ENCODE data around the gene TRIM75.
"Not testable (repeated sequence)": the region's sequence is repeated elsewhere in the genome, so short reads cannot be mapped to it uniquely, and the experiment has no call there.

Gene TRIM75

DNA sequence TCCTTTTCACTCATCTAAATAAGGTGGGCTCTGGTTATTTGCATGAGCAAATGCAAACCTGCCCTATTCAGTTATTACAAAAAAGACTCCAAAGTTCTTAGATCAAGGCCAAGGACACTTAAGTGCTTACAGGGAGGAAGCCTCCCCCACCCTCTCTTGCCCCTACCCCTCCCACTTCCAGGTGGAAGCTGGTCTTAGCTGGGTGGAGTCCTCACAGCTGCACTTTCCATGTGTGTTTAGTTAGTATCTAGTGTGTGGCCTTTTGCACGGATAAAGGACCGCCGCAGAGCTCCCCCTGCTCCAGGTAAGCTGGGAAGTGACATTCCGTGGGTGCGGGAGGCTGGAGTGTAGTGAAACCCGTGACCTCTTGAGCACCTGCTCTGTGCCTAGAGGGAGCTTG, at the start of gene TRIM75:
TSS of gene TRIM75 (plus strand) at position 222 of the 400 bp plus-strand sequence. CDS start 5,282 bp downstream, outside the sequence.
- Histone ChIP-seq H3K4me1 (ENCODE audit: control insufficient read depth, low read depth, low read length) (no peaks in the 10 kb centered on the region), H3K9ac (ENCODE audit: low read length) (no peak within 1 kb of the TSS), H3K9me3 (ENCODE audit: control insufficient read depth, low read depth, low read length) (no peaks in the 10 kb centered on the region), H3K4me3 (ENCODE audit: low read length) (no peak within 1 kb of the TSS), H3K36me3 (ENCODE audit: control insufficient read depth, low read depth, low read length) (no peaks in the 10 kb centered on the region), H3K27me3 (ENCODE audit: control insufficient read depth, insufficient read depth, low read length) (no peaks in the 10 kb centered on the region), H3K27ac (ENCODE audit: low read length) (no peak within 1 kb of the TSS)

DNA sequence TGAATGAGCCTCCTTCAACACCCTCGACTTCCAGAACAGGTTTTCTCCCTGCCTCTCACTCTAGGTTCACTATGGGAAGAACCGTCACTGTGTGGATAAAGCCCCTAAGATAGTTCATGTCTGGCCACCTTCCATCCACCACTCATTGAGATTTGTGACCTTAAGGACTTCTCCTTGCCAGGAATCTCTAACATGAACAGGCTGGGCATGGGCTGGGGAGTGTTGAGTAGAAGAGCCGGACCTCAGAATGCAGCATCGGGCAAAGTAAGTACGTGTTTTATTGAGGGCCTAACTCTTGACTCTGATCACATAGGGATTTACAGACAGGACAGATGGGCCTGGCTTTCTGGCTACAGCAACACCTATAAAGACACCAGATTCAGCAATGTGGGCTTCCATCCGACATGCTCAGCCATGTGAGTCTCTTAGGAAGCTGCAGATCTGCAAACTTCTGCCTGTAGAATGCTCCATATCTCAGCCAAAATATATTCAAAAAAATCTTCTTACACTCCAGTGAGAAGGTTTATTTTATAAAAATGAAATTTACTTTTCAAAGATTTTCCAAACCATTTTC, 48.2 kb upstream of the TRIM75 start:
- no peaks in the 10 kb centered on the region for H3K27me3 ChIP-seq (ENCODE audit: control insufficient read depth, insufficient read depth, low read length)
- H3K36me3 ChIP-seq (ENCODE audit: control insufficient read depth, low read depth, low read length), result no peaks in the 10 kb centered on the region
- no peak overlapping the region for H3K27ac ChIP-seq (ENCODE audit: low read length)
- no peak overlapping the region for H3K9ac ChIP-seq (ENCODE audit: low read length)
- H3K4me3 ChIP-seq (ENCODE audit: low read length), result no peak overlapping the region
- H3K9me3 ChIP-seq (ENCODE audit: control insufficient read depth, low read depth, low read length), result no peaks in the 10 kb centered on the region
- H3K4me1 ChIP-seq (ENCODE audit: control insufficient read depth, low read depth, low read length), result no peaks in the 10 kb centered on the region

DNA sequence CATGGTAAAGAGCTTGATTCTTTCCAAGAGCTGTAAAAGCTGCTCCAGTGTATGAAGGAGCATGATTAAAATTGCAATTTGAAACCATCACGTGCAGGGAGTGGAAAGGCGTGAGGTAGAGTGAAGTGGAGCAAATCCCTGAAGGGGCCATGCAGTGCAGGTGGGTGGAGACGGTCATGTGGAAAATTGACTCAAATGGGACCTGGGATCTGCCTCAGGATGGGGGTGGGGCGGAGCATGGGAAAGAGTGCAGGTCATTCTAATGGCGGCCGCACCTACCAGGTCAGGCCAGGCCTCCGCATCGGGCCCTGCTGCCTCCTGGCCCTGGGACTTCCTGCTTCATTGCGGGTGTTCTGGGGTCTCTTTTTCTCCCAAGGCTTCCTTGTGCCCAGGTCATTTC, 47.2 kb upstream of the TRIM75 start:
- H3K4me1 ChIP-seq (ENCODE audit: control insufficient read depth, low read depth, low read length), result no peaks in the 10 kb centered on the region
- no peak overlapping the region for H3K27ac ChIP-seq (ENCODE audit: low read length)
- no peak overlapping the region for H3K4me3 ChIP-seq (ENCODE audit: low read length)
- no peaks in the 10 kb centered on the region for H3K9me3 ChIP-seq (ENCODE audit: control insufficient read depth, low read depth, low read length)
- no peak overlapping the region for H3K9ac ChIP-seq (ENCODE audit: low read length)
- H3K36me3 ChIP-seq (ENCODE audit: control insufficient read depth, low read depth, low read length), result no peaks in the 10 kb centered on the region
- H3K27me3 ChIP-seq (ENCODE audit: control insufficient read depth, insufficient read depth, low read length), result no peaks in the 10 kb centered on the region

DNA sequence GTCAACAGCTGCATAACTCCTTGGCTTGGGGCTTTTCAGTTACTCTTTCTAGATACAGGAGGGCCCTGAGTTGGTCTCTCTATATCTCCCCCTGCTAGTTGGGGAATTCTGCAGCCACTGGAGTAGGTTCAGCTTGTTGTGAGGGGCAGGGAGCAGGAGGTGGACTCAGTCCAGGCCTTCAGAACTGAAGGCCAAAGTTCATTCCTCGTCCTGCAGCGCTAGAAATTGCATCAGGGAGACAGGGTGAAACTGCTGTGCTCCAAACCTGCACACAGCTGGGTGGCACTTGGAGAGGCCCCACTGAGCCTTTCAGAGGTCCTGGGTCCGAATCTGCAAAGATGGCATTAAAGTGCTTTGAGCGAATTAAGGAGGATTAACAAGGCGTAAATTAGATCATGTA, 46.8 kb upstream of the TRIM75 start:
- Histone ChIP-seq H3K9me3 (ENCODE audit: control insufficient read depth, low read depth, low read length) (no peaks in the 10 kb centered on the region), H3K4me1 (ENCODE audit: control insufficient read depth, low read depth, low read length) (no peaks in the 10 kb centered on the region), H3K9ac (ENCODE audit: low read length) (no peak overlapping the region), H3K36me3 (ENCODE audit: control insufficient read depth, low read depth, low read length) (no peaks in the 10 kb centered on the region), H3K4me3 (ENCODE audit: low read length) (no peak overlapping the region), H3K27ac (ENCODE audit: low read length) (no peak overlapping the region), H3K27me3 (ENCODE audit: control insufficient read depth, insufficient read depth, low read length) (no peaks in the 10 kb centered on the region)

DNA sequence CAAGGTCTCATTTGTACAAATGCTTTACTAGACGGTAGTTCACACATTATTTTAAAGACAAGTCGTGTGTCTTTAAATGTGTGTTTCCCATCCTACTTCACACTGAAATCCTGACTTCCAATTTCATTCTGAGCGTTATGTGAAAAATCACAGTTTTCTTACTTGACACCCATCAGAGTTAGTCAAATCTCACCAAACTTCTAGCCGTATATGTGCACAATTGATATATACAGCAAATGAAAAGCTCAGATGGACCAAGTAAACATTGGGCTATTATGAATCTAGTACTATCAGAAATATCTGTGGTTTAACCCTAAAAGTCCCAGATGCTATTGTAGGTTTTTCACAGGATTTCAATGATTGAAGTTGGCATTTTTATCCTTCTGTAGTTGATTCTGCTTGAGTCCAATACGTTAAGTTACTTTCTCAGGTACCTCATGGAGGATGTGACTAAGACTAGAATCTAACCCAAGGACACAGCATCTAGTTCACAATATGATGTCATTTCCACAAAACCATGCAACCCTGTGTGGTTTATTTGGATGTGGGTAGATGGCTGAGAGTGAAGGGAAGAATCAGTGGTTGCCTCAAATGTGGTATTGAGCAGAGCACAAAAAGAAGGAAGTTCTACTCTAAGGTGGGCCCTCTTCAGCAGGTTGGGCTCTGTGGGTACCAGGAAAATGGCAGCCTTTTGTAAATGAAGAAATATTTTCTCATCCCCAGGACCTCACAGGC, 44.0 kb upstream of the TRIM75 start:
- no peak overlapping the region for H3K27ac ChIP-seq (ENCODE audit: low read length)
- no peak overlapping the region for H3K4me3 ChIP-seq (ENCODE audit: low read length)
- no peaks in the 10 kb centered on the region for H3K36me3 ChIP-seq (ENCODE audit: control insufficient read depth, low read depth, low read length)

DNA sequence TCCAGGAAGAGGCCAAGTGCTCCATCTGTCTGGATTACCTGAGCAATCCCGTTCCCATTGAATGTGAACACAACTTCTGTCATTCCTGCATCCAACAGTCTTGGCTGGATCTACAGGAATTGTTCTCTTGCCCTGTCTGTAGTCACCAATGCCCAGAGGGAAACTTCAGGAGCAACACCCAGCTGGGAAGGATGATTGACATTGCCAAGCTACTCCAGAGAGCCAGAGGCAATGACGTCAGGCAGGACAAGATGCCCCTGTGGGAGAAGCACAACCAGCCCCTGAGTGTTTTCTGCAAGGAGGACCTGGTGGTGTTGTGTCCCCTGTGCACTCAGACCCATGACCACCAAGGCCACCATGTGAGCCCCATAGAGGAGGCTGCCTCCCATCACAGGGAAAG, 43.2 kb upstream of the TRIM75 start:
- H3K9me3 ChIP-seq (ENCODE audit: control insufficient read depth, low read depth, low read length), result no peaks in the 10 kb centered on the region
- no peaks in the 10 kb centered on the region for H3K27me3 ChIP-seq (ENCODE audit: control insufficient read depth, insufficient read depth, low read length)
- H3K9ac ChIP-seq (ENCODE audit: low read length), result no peak overlapping the region
- H3K27ac ChIP-seq (ENCODE audit: low read length), result no peak overlapping the region
- H3K36me3 ChIP-seq (ENCODE audit: control insufficient read depth, low read depth, low read length), result no peaks in the 10 kb centered on the region
- H3K4me1 ChIP-seq (ENCODE audit: control insufficient read depth, low read depth, low read length), result no peaks in the 10 kb centered on the region
- no peak overlapping the region for H3K4me3 ChIP-seq (ENCODE audit: low read length)

More for the DNA sequence above, 44.0 kb upstream of the TRIM75 start:
- Histone ChIP-seq H3K9me3 (ENCODE audit: control insufficient read depth, low read depth, low read length) (no peaks in the 10 kb centered on the region), H3K9ac (ENCODE audit: low read length) (no peak overlapping the region), H3K27me3 (ENCODE audit: control insufficient read depth, insufficient read depth, low read length) (no peaks in the 10 kb centered on the region), H3K4me1 (ENCODE audit: control insufficient read depth, low read depth, low read length) (no peaks in the 10 kb centered on the region)

DNA sequence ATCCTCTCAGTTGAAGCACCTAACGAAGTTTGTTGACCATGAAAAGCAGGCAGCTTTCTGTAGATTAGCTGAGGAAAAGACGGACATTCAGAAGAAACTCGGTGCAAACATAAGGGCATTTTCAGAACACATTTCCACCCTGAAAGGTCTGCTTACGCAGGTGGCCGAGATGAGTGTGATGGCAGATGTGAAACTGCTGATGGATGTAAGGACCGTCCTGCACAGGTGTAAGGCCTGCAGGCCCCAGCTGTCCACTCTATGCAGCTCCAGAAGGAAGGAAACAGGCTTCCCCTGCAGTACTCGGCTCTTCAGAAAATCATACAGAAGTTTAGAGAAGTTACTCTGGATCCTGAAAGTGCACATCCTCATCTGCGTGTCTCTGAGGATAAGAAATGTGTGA, 42.7 kb upstream of the TRIM75 start:
- Histone ChIP-seq H3K4me3 (ENCODE audit: low read length) (no peak overlapping the region), H3K9me3 (ENCODE audit: control insufficient read depth, low read depth, low read length) (no peaks in the 10 kb centered on the region), H3K4me1 (ENCODE audit: control insufficient read depth, low read depth, low read length) (no peaks in the 10 kb centered on the region), H3K36me3 (ENCODE audit: control insufficient read depth, low read depth, low read length) (no peaks in the 10 kb centered on the region), H3K9ac (ENCODE audit: low read length) (no peak overlapping the region), H3K27ac (ENCODE audit: low read length) (no peak overlapping the region), H3K27me3 (ENCODE audit: control insufficient read depth, insufficient read depth, low read length) (no peaks in the 10 kb centered on the region)

DNA sequence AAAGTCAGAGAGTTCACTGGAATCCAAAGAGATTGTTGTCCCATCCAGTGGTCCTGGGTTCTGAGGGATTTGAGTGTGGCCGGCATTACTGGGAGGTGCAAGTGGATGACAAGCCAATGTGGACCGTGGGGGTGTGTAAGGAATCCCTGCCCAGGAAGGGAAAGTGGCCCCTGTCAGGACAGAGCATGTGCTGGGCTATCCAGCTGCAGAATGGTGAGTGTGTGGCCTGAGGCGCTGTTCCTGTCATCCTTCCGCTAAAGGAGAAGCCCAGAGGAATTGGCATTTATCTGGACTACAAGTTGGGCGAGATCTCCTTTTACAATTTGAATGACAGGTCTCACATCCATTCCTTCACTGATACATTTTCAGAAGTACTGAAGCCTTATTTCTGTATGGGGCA, 42.3 kb upstream of the TRIM75 start:
- H3K4me1 ChIP-seq (ENCODE audit: control insufficient read depth, low read depth, low read length), result no peaks in the 10 kb centered on the region
- H3K36me3 ChIP-seq (ENCODE audit: control insufficient read depth, low read depth, low read length), result no peaks in the 10 kb centered on the region
- H3K27ac ChIP-seq (ENCODE audit: low read length), result no peak overlapping the region
- H3K9ac ChIP-seq (ENCODE audit: low read length), result no peak overlapping the region
- no peaks in the 10 kb centered on the region for H3K27me3 ChIP-seq (ENCODE audit: control insufficient read depth, insufficient read depth, low read length)
- no peak overlapping the region for H3K4me3 ChIP-seq (ENCODE audit: low read length)
- no peaks in the 10 kb centered on the region for H3K9me3 ChIP-seq (ENCODE audit: control insufficient read depth, low read depth, low read length)

DNA sequence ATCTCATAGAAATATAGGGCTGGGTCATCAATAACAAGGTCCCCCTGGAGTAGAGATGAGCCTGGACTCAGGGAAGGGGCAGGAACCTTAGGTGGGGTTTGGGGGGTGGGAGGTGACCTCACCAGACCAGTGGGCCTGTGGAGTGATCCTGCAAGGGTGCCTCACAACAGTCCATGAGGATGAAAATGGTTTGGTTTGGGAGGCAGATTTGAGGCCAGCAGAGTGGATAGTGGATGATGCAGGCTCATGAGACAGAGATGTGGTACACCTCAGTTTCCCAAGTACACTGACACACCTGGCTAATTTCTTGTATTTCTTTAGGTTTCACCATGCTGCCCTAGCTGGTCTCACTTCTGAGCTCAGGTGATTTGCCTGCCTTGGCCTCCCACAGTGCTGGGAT, 40.0 kb upstream of the TRIM75 start:
- Histone ChIP-seq H3K4me3 (ENCODE audit: low read length) (no peak overlapping the region), H3K9ac (ENCODE audit: low read length) (no peak overlapping the region), H3K27me3 (ENCODE audit: control insufficient read depth, insufficient read depth, low read length) (no peaks in the 10 kb centered on the region), H3K9me3 (ENCODE audit: control insufficient read depth, low read depth, low read length) (no peaks in the 10 kb centered on the region), H3K27ac (ENCODE audit: low read length) (no peak overlapping the region), H3K4me1 (ENCODE audit: control insufficient read depth, low read depth, low read length) (no peaks in the 10 kb centered on the region), H3K36me3 (ENCODE audit: control insufficient read depth, low read depth, low read length) (no peaks in the 10 kb centered on the region)

DNA sequence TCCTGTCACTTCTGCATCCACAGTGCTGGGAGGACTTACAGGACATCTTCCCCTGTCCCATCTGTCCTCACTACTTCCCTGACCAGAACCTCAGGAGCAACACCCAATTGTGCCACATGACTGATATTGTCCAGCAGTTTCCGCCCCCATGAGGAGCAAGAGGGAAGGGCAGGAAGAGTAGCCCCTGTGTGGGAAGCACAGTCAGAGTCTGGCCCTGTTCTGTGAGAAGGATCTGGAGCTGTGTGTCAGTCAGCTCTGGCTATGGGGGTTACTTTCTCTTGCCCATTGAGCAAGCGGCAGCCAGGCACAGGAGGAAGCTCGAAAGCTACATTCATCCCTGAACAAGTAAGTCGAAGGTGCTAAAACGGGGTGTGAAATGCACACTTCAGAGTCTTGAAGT, 36.7 kb upstream of the TRIM75 start:
- H3K36me3 ChIP-seq (ENCODE audit: control insufficient read depth, low read depth, low read length), result no peaks in the 10 kb centered on the region
- no peak overlapping the region for H3K4me3 ChIP-seq (ENCODE audit: low read length)
- no peak overlapping the region for H3K27ac ChIP-seq (ENCODE audit: low read length)
- no peaks in the 10 kb centered on the region for H3K9me3 ChIP-seq (ENCODE audit: control insufficient read depth, low read depth, low read length)
- no peaks in the 10 kb centered on the region for H3K4me1 ChIP-seq (ENCODE audit: control insufficient read depth, low read depth, low read length)
- H3K9ac ChIP-seq (ENCODE audit: low read length), result no peak overlapping the region
- no peaks in the 10 kb centered on the region for H3K27me3 ChIP-seq (ENCODE audit: control insufficient read depth, insufficient read depth, low read length)

DNA sequence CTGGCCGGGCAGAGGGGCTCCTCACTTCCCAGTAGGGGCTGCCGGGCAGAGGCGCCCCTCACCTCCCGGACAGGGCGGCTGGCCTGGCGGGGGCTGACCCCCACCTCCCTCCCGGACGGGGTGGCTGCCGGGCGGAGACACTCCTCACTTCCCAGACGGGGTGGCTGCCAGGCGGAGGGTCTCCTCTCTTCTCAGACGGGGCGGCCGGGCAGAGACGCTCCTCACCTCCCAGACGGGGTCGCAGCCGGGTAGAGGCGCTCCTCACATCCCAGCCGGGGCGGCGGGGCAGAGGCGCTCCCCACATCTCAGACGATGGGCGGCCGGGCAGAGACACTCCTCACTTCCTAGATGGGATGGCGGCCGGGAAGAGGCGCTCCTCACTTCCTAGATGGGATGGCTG, 33.7 kb upstream of the TRIM75 start:
- H3K27me3 ChIP-seq (ENCODE audit: control insufficient read depth, insufficient read depth, low read length); H3K36me3 ChIP-seq (ENCODE audit: control insufficient read depth, low read depth, low read length); H3K27ac ChIP-seq (ENCODE audit: low read length); H3K4me1 ChIP-seq (ENCODE audit: control insufficient read depth, low read depth, low read length); H3K4me3 ChIP-seq (ENCODE audit: low read length); H3K9ac ChIP-seq (ENCODE audit: low read length); H3K9me3 ChIP-seq (ENCODE audit: control insufficient read depth, low read depth, low read length): not testable (repeated sequence)

DNA sequence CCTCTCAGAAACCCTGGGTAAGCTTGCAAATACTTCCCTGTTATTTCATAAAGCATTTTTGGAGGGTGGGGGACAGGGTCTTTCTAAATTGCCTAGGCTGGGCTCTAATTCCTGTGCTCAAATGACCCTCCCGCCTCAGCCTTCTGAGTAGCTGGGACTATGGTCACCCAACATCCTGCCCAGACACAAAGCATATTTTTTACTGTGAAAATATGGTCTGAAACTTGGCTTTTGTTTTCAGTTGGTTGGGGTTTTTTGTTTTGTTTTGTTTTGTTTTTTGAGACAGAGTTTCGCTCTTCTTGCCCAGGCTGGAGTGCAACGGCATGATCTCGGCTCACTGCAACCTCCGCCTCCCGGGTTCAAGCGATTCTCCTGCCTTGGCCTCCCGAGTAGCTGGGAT, 27.9 kb upstream of the TRIM75 start:
- not testable (repeated sequence) for H3K4me1 ChIP-seq (ENCODE audit: control insufficient read depth, low read depth, low read length); H3K36me3 ChIP-seq (ENCODE audit: control insufficient read depth, low read depth, low read length); H3K9me3 ChIP-seq (ENCODE audit: control insufficient read depth, low read depth, low read length); H3K4me3 ChIP-seq (ENCODE audit: low read length); H3K27ac ChIP-seq (ENCODE audit: low read length); H3K27me3 ChIP-seq (ENCODE audit: control insufficient read depth, insufficient read depth, low read length); H3K9ac ChIP-seq (ENCODE audit: low read length)
